ENCODE measurements around the gene TRIM24.

- no peak for TF ChIP-seq POLR2A (IDR thresholded peaks at IDR 0.05; ENCODE audit: low read length)
- no peak for TF ChIP-seq GATA1 (IDR thresholded peaks at IDR 0.05; ENCODE audit: low read depth, low read length)
Observed at GRCh38 chr7:138433583-138434443, 26.2 kb upstream of the TRIM24 start.
